Psoas muscle (tissue), 8 donors: ENCODE results near the gene CHMP4A. TPM values are rescaled to one million over a fixed set of nuclear protein-coding genes. Genes with fewer than 3 reads are reported as not detected.
A peak's percentile ranks its signal among the peaks of the same experiment; 100 is the strongest.

Experiments used
- ATAC-seq, 4 donors: fragments of 200-7000 bp; cut with Tn5 transposase; one replicate each; pipeline ENCODE4 v1.9.1; 2020; ENCODE audit warnings: moderate library complexity in 3 of 4, mild to moderate bottlenecking in 2 of 4
- DNase-seq, 2 donors: peaks; one replicate each; pipeline ENCODE4 v3.0.0-alpha.2; 2020
- H3K27ac ChIP-seq: fragments of 200-600 bp; one replicate; pipeline ENCODE4 v1.8.0; 2022
- H3K27me3 ChIP-seq, 3 donors: fragments of 200-600 bp in 1 of 3; one replicate each; pipeline versions ENCODE4 v1.6.1 to v1.8.0; 2013 to 2022; ENCODE audit warnings: low read length in 2 of 3, mild to moderate bottlenecking in 2 of 3, moderate library complexity in 1 of 3; ENCODE audit not compliant: insufficient read depth in 3 of 3
- H3K36me3 ChIP-seq, 2 donors: fragments of 200-600 bp in 1 of 2; one replicate each; pipeline versions ENCODE4 v1.6.1 to v1.8.0; 2013 to 2022; ENCODE audit warnings: low read depth in 1 of 2, mild to moderate bottlenecking in 1 of 2, moderate library complexity in 1 of 2; ENCODE audit not compliant: insufficient read depth in 1 of 2
- H3K4me1 ChIP-seq: fragments of 200-600 bp; one replicate; pipeline ENCODE4 v1.8.0; 2022
- H3K4me3 ChIP-seq: fragments of 200-600 bp; one replicate; pipeline ENCODE4 v1.8.0; 2022; ENCODE audit warnings: mild to moderate bottlenecking
- H3K9me3 ChIP-seq: fragments of 200-600 bp; one replicate; pipeline ENCODE4 v1.8.0; 2022
- CTCF ChIP-seq: fragments of 200-600 bp; IDR thresholded peaks from one replicate; pipeline ENCODE4 v1.8.0; 2022; ENCODE audit warnings: antibody characterized with exemption
- WGBS, 3 donors: extraction: QIAGEN DNeasy Blood & Tissue Kit; methylation state at CpG; one replicate each; pipeline versions ENCODE4 v1.1.6 to v1.1.7; 2013; 5-methylcytosine and 5-hydroxymethylcytosine counted together
- intact Hi-C, 2 donors: fragments of 100-400 bp; cut with DNase I; formaldehyde crosslinking; loops; one replicate each; pipeline versions ENCODE4 v1.11.0 to v1.14.2; 2022
- polyA plus RNA-seq, 3 donors: library from polyadenylated mRNA; stranded (reverse); fragments of 200-250 nt; gene quantifications; one replicate each; pipeline ENCODE4 v1.2.3, GENCODE V29; 2013
- total RNA-seq, 4 donors: library from RNA; stranded (reverse); fragmentation: NEBNext Ultra II Directional in 2 of 4; extraction: Animal tissue kit (Norgen Biotek cat#: 25700) in 2 of 4; gene quantifications; one replicate each; pipeline versions ENCODE4 v1.2.1 to v1.2.4, GENCODE V29; 2021 to 2023
- donor health status: healthy with polysubstance abuse.
- donor health status: DM: no; HTN: no; CAD: no; lungs with moderate emphysema.
- donor health status: Bipolar disorder and iron deficiency.
- donor health status: healthy.
- donor health status: DM: yes; HTN: yes; CAD: no.
- donor health status: DM: no; HTN: no; CAD: no.
- donor health status: DM: no; HTN: no; CAD: no.
- donor health status: DM: yes; HTN: yes; CAD: no.

The CHMP4A gene
- total and polyA plus RNA-seq, 7 donors: 12.3 to 42.1 (median 18.2) TPM

GRCh38 chr14:24185026-24185425 is 28.3 kb downstream of the CHMP4A start:
- Histone ChIP-seq H3K27me3 (no peaks in the 10 kb centered on the region), H3K36me3 (peaks cover 6 to 76% of the 10 kb centered on the region in 2 donors), H3K4me1 (peaks cover 26% of the 10 kb centered on the region), H3K4me3 (no peak overlapping the region), H3K27ac (no peak overlapping the region), H3K9me3 (no peaks in the 10 kb centered on the region)
- WGBS, 3 donors: 94 to 98% (median 98%) methylated on average over 7 of the region's 7 CpGs
- no peak for TF ChIP-seq CTCF
- no peak for ATAC-seq
- intact Hi-C loops: no loop called here
- peak in 1 of 2 donors; percentile 35 for DNase-seq

- no peak overlapping the region for H3K4me3 ChIP-seq
- no peak overlapping the region for H3K27ac ChIP-seq
- H3K36me3 ChIP-seq: peaks cover 6 to 78% of the 10 kb centered on the region in 2 donors
- 88% methylated on average over 19 of the region's 19 CpGs for WGBS, 3 donors
- peak in 1 of 2 donors; percentile 50 for DNase-seq
- no peak for ATAC-seq
- intact Hi-C loops: no loop called here
- H3K27me3 ChIP-seq: no peaks in the 10 kb centered on the region
- H3K4me1 ChIP-seq: peaks cover 30% of the 10 kb centered on the region
- no peak for TF ChIP-seq CTCF
- H3K9me3 ChIP-seq: no peaks in the 10 kb centered on the region
Measured at GRCh38 chr14:24184104-24184970, 29.0 kb downstream of the CHMP4A start.

GRCh38 chr14:24183014-24183481 is 30.2 kb downstream of the CHMP4A start:
- TF ChIP-seq CTCF: no peak
- no peak overlapping the region for H3K4me3 ChIP-seq
- peaks cover 6 to 90% of the 10 kb centered on the region in 2 donors for H3K36me3 ChIP-seq
- peaks cover 32% of the 10 kb centered on the region for H3K4me1 ChIP-seq
- 91 to 92% (median 91%) methylated on average over 14 to 15 of the region's 15 CpGs for WGBS, 3 donors
- H3K27ac ChIP-seq: no peak overlapping the region
- DNase-seq (peak in 1 of 2 donors; percentile 38), ATAC-seq (no peak)
- H3K9me3 ChIP-seq: no peaks in the 10 kb centered on the region
- no peaks in the 10 kb centered on the region for H3K27me3 ChIP-seq
- intact Hi-C loops: no loop called here

- peak in 1 of 2 donors; percentile 32 for DNase-seq
- intact Hi-C loops: no loop called here
Measured at GRCh38 chr14:24182110-24182882, 31.0 kb downstream of the CHMP4A start.

More at GRCh38 chr14:24182110-24182882, 31.0 kb downstream of the CHMP4A start:
- peaks cover 6 to 94% of the 10 kb centered on the region in 2 donors for H3K36me3 ChIP-seq
- WGBS, 3 donors: 86 to 88% (median 87%) methylated on average over 14 of the region's 14 CpGs
- H3K27me3 ChIP-seq: no peaks in the 10 kb centered on the region
- H3K27ac ChIP-seq: no peak overlapping the region
- no peak for ATAC-seq
- H3K4me3 ChIP-seq: no peak overlapping the region
- H3K9me3 ChIP-seq: no peaks in the 10 kb centered on the region
- no peak for TF ChIP-seq CTCF
- H3K4me1 ChIP-seq: peaks cover 25% of the 10 kb centered on the region
